ENCODE results near the gene CLPSL2.
"Not testable (repeated sequence)": the region's sequence is repeated elsewhere in the genome, so short reads cannot be mapped to it uniquely, and the experiment has no call there.

CLPSL2 gene

DNA sequence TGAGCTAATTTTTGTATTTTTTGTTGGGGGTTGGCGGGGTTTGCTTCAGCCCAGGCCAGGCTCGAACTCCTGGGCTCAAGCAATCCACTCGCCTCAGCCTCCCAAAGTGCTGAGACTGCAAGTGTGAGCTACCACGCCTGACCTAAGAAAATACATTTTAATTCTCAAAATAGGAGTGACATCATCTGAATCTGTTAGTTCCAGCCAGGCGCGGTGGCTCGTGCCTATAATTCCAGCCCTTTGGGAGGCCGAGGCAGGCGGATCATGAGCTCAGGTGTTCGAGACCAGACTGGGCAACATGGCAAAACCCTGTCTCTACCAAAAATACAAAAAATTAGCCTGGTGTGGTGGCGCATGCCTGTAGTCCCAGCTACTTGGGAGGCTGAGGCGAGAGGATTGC is 42.1 kb upstream of the CLPSL2 start:
- H3K4me3 ChIP-seq (ENCODE audit: low read depth, low read length); H3K36me3 ChIP-seq (ENCODE audit: control insufficient read depth, insufficient read depth, low read length); H3K27ac ChIP-seq (ENCODE audit: low read depth, low read length); H3K9ac ChIP-seq (ENCODE audit: low read length); H3K27me3 ChIP-seq (ENCODE audit: control insufficient read depth, insufficient read depth, low read length); H3K9me3 ChIP-seq (ENCODE audit: control insufficient read depth, insufficient read depth, low read depth, low read length): not testable (repeated sequence)
- peaks cover 31% of the 10 kb centered on the region for H3K4me1 ChIP-seq (ENCODE audit: control insufficient read depth, insufficient read depth, low read length)

DNA sequence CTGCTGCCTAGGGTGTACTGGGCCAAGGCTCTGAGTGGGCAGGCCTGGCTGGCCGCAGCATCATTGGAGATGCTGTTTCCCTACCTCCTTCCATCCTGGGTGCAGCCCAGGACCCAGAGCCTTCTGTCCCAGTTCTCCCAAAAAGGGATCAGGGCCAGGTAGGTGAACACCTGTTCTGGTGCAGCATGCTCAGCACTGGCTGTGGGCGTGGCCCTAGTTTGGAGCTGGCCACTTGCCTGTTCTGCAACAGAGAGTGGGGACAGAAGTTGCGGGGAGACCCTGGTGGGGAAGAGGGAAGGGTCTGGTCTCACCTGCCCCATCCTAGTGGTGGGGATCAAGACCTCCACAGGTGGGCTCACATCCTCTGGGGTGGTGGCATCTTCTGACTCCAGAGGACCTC is 40.9 kb upstream of the CLPSL2 start:
- Histone ChIP-seq H3K36me3 (ENCODE audit: control insufficient read depth, insufficient read depth, low read length) (no peaks in the 10 kb centered on the region), H3K4me3 (ENCODE audit: low read depth, low read length) (no peak overlapping the region), H3K27me3 (ENCODE audit: control insufficient read depth, insufficient read depth, low read length) (no peaks in the 10 kb centered on the region), H3K27ac (ENCODE audit: low read depth, low read length) (no peak overlapping the region), H3K4me1 (ENCODE audit: control insufficient read depth, insufficient read depth, low read length) (peaks cover 42% of the 10 kb centered on the region), H3K9me3 (ENCODE audit: control insufficient read depth, insufficient read depth, low read depth, low read length) (no peaks in the 10 kb centered on the region), H3K9ac (ENCODE audit: low read length) (no peak overlapping the region)

DNA sequence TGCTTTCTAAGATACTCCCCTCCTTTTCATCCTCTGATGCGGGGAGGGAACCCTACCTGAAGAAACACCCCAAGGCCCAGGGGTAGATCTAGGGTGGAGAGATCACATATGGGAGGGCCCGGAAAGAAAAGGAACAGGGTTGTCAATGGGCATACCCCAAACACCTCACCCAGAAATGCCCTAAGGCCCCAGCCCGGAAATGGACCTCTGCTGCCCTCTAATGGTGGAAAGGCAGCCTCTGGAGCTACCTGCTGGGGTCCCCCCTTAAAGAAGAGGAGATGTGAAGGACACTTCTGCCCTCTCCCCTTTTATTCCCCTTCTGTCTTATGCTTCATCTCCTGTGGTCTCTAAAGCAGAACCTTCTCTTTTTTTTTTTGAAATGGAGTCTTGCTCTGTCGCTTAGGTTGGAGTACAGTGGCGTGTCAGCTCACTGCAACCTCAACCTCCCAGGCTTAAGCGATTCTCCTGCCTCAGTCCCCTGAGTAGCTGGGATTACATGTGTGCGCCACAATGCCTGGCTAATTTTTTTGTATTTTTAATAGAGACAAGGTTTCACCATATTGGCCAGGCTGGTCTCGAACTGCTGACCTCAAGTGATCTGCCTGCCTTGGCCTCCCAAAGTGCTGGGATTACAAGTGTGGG is 40.0 kb upstream of the CLPSL2 start:
- Histone ChIP-seq H3K27ac (ENCODE audit: low read depth, low read length) (no peak overlapping the region), H3K9me3 (ENCODE audit: control insufficient read depth, insufficient read depth, low read depth, low read length) (no peaks in the 10 kb centered on the region), H3K4me1 (ENCODE audit: control insufficient read depth, insufficient read depth, low read length) (peaks cover 44% of the 10 kb centered on the region), H3K4me3 (ENCODE audit: low read depth, low read length) (no peak overlapping the region), H3K27me3 (ENCODE audit: control insufficient read depth, insufficient read depth, low read length) (no peaks in the 10 kb centered on the region), H3K9ac (ENCODE audit: low read length) (no peak overlapping the region), H3K36me3 (ENCODE audit: control insufficient read depth, insufficient read depth, low read length) (no peaks in the 10 kb centered on the region)

DNA sequence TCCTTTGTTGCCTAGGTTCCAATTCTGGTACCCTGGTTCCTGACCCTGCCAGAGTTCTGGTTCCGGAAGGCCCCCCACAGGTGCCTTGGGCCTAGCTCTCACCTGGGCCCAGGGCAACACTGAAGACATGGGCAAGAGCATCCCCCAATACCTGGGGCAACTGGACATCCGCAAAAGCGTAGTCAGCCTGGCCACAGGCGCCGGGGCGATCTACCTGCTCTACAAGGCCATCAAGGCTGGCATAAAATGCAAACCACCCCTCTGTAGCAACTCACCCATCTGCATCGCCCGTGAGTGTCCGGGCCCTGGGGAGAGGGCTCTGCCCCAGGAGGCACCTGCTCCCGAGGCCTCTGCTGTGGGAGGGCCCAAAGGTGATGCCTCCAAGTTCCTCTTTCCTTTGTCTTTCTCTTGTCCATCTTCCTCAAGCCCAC is 39.4 kb upstream of the CLPSL2 start, which contains the start of gene ARMC12:
Gene ARMC12, plus strand, starts transcription at position 51 of the 431 bp plus-strand sequence. Its CDS starts 77 bp downstream, at position 128.
- H3K4me1 ChIP-seq (ENCODE audit: control insufficient read depth, insufficient read depth, low read length), result peaks cover 44% of the 10 kb centered on the region
- H3K36me3 ChIP-seq (ENCODE audit: control insufficient read depth, insufficient read depth, low read length), result no peaks in the 10 kb centered on the region
- no peak within 1 kb of the TSS for H3K27ac ChIP-seq (ENCODE audit: low read depth, low read length)
- no peaks in the 10 kb centered on the region for H3K9me3 ChIP-seq (ENCODE audit: control insufficient read depth, insufficient read depth, low read depth, low read length)
- no peak within 1 kb of the TSS for H3K9ac ChIP-seq (ENCODE audit: low read length)
- H3K4me3 ChIP-seq (ENCODE audit: low read depth, low read length), result no peak within 1 kb of the TSS
- H3K27me3 ChIP-seq (ENCODE audit: control insufficient read depth, insufficient read depth, low read length), result no peaks in the 10 kb centered on the region

DNA sequence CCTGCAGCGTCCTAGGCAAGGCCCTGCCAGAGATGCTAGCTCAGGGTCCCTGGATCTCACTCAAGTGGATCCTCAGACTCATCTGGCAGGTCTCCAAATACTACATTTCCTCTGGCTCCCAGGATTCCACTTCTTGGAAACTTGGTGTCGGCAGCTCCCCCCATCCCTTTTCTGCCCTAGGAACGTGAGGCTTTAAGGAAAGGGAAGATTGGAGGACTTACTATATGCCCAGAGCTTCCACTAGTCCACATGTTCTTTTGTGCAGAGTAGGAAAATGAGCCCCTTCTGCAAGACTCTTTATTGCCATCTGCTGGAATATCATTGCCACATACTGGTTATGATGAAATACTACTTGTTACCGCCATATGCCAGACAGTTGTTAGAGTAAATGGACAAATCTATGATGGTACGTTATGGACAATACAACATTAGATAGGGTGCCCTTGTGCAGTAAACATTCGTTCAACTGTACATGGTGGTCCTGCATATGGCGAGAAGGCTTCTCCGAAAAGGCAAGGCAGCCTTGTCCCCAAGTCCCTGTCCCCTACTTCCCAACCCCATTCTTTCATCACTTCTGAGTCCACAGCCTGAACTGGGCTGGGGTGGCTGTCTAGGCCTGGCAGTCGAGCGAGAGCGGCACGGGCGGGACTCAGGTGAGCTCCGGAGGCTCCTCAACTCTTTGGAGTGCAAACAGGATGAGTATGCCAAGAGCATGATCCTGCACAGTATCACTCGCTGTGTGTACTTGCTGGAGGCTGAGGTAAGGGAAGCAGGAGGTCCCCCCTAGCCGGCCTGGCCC is 38.8 kb upstream of the CLPSL2 start:
- Histone ChIP-seq H3K4me1 (ENCODE audit: control insufficient read depth, insufficient read depth, low read length) (peaks cover 41% of the 10 kb centered on the region), H3K27me3 (ENCODE audit: control insufficient read depth, insufficient read depth, low read length) (no peaks in the 10 kb centered on the region), H3K9me3 (ENCODE audit: control insufficient read depth, insufficient read depth, low read depth, low read length) (no peaks in the 10 kb centered on the region), H3K36me3 (ENCODE audit: control insufficient read depth, insufficient read depth, low read length) (no peaks in the 10 kb centered on the region), H3K27ac (ENCODE audit: low read depth, low read length) (no peak overlapping the region), H3K4me3 (ENCODE audit: low read depth, low read length) (no peak overlapping the region), H3K9ac (ENCODE audit: low read length) (no peak overlapping the region)

DNA sequence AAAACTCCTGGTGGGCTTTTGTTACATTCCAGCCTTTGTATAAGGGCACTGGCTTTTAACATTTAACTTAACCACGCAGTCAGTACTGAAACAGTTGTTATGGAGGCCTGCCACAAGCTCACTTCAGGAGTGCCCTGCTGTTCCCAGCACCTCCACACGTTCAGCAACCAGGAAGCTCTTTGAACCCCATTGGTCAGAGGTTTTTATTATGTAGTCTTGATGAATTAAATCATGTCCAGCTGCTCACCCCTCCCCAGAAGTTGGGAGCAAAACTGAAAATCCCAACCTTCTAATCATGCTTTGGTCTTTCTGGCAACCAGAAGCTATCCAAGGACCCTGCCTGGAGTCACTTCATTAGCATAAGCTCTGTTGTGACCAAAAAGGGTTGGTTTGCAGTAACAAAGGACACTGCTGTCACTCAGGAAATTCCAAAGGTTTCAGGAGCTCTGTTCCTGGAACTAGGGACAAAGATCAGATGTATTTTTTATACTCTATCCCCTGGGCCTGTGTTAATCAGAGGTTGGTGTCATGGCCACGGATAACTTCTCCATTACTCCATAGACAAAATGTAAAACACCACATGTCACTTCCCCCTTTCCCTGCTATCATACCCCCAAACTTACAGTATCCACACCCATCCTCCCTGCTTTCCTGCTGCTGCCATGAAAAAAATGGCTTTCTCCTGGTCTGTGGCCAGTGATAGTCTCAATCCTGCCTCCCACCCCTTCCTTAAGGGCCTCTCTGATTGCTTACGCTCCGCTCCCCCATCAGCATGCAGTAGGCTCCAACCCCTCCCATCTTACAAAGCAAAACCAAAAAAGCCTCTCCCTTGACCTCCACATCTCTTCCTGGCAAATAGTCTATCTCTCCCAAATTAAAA is 36.5 kb upstream of the CLPSL2 start:
- peak overlapping the region; percentile 90 for H3K27ac ChIP-seq (ENCODE audit: low read depth, low read length)
- peak overlapping the region; percentile 71 for H3K9ac ChIP-seq (ENCODE audit: low read length)

DNA sequence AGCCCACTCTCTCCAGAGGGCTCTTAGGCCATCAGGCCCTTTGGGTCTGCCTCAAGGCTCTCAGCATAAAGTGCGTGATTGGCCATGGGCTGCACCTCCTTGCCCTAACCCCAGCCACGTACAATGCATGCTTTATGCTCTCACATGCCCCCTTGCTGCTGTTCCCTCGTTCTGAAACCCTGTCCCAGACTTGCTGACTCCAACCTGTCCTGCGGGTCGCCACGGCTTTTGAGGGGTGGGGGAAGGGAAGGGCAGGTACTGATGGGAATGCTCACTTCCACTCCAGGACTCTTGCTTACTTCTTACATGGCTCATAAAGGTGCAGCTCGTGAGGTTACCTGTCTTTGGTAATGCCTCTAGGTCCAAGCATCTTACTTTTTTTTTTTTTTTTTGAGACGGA is 33.6 kb upstream of the CLPSL2 start:
- H3K36me3 ChIP-seq (ENCODE audit: control insufficient read depth, insufficient read depth, low read length), result no peaks in the 10 kb centered on the region
- H3K27ac ChIP-seq (ENCODE audit: low read depth, low read length), result no peak overlapping the region
- no peaks in the 10 kb centered on the region for H3K27me3 ChIP-seq (ENCODE audit: control insufficient read depth, insufficient read depth, low read length)
- H3K9me3 ChIP-seq (ENCODE audit: control insufficient read depth, insufficient read depth, low read depth, low read length), result peaks cover 3% of the 10 kb centered on the region
- no peak overlapping the region for H3K9ac ChIP-seq (ENCODE audit: low read length)
- H3K4me1 ChIP-seq (ENCODE audit: control insufficient read depth, insufficient read depth, low read length), result peaks cover 37% of the 10 kb centered on the region
- no peak overlapping the region for H3K4me3 ChIP-seq (ENCODE audit: low read depth, low read length)

More for the DNA sequence above, 36.5 kb upstream of the CLPSL2 start:
- Histone ChIP-seq H3K9me3 (ENCODE audit: control insufficient read depth, insufficient read depth, low read depth, low read length) (no peaks in the 10 kb centered on the region), H3K4me1 (ENCODE audit: control insufficient read depth, insufficient read depth, low read length) (peaks cover 42% of the 10 kb centered on the region), H3K4me3 (ENCODE audit: low read depth, low read length) (peak overlapping the region; percentile 29; the same call in 1 of the 2 replicates), H3K27me3 (ENCODE audit: control insufficient read depth, insufficient read depth, low read length) (no peaks in the 10 kb centered on the region), H3K36me3 (ENCODE audit: control insufficient read depth, insufficient read depth, low read length) (no peaks in the 10 kb centered on the region)

DNA sequence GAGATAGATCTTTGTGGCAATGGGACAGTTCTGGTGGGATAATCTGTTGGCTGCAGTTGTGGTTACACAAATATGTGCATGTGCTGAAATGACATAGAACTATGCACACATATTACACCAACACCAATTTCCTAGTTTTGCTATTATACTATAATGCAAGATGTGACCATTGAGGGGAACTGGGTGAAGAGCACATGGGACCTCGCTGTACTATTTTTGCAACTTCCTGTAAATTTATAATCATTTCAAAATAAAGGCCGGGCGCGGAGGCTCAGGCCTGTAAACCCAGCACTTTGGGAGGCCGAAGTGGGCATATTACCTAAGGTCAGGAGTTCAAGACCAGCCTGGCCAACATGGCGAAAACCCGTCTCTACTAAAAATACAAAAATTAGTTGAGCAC is 30.9 kb upstream of the CLPSL2 start:
- H3K9ac ChIP-seq (ENCODE audit: low read length), result no peak overlapping the region
- H3K36me3 ChIP-seq (ENCODE audit: control insufficient read depth, insufficient read depth, low read length), result no peaks in the 10 kb centered on the region
- H3K9me3 ChIP-seq (ENCODE audit: control insufficient read depth, insufficient read depth, low read depth, low read length), result peaks cover 6% of the 10 kb centered on the region
- H3K27me3 ChIP-seq (ENCODE audit: control insufficient read depth, insufficient read depth, low read length), result no peaks in the 10 kb centered on the region
- no peak overlapping the region for H3K4me3 ChIP-seq (ENCODE audit: low read depth, low read length)
- H3K27ac ChIP-seq (ENCODE audit: low read depth, low read length), result no peak overlapping the region
- H3K4me1 ChIP-seq (ENCODE audit: control insufficient read depth, insufficient read depth, low read length), result peaks cover 17% of the 10 kb centered on the region

DNA sequence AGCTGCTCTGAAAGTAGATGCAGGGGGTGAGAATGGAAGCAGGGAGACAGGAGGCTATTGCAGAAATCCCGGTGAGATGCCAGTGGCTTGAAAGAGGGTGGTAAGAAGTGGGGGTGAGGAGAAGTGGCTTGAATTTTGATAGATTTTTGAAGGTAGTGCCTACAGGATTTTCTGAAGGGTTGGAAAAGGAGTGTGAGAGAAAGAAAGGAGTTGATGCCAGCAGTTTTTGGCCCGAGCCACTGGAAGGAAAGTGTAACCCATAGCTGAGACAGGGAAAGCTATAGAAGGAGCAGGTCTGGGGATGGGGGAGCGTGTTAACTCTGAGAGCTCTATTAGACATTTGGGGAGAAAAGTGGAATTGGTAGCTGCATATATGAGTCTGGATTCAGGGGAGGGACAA is 29.9 kb upstream of the CLPSL2 start:
- no peak overlapping the region for H3K27ac ChIP-seq (ENCODE audit: low read depth, low read length)
- no peaks in the 10 kb centered on the region for H3K27me3 ChIP-seq (ENCODE audit: control insufficient read depth, insufficient read depth, low read length)
- peaks cover 9% of the 10 kb centered on the region for H3K4me1 ChIP-seq (ENCODE audit: control insufficient read depth, insufficient read depth, low read length)
- H3K9ac ChIP-seq (ENCODE audit: low read length), result no peak overlapping the region
- peaks cover 6% of the 10 kb centered on the region for H3K9me3 ChIP-seq (ENCODE audit: control insufficient read depth, insufficient read depth, low read depth, low read length)
- no peaks in the 10 kb centered on the region for H3K36me3 ChIP-seq (ENCODE audit: control insufficient read depth, insufficient read depth, low read length)
- no peak overlapping the region for H3K4me3 ChIP-seq (ENCODE audit: low read depth, low read length)

DNA sequence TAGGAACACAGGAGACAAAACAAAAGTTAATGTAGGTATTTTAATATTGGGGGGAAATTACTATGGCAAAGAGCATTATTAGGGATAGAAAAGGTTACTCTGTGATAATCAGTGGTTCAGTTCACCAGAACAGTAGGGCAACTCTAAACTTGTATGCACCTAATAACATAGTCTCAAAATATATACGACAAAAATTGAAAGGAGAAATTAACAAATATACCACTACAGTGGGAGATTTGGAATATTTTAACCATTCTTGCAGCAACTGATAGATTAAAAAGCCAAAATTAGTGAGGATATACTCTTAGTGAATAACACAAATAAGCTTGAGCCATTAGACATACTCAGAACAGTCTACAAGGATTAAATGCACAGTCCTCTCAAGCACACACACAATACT is 28.5 kb upstream of the CLPSL2 start:
- no peak overlapping the region for H3K4me3 ChIP-seq (ENCODE audit: low read depth, low read length)
- H3K36me3 ChIP-seq (ENCODE audit: control insufficient read depth, insufficient read depth, low read length), result no peaks in the 10 kb centered on the region
- H3K27me3 ChIP-seq (ENCODE audit: control insufficient read depth, insufficient read depth, low read length), result no peaks in the 10 kb centered on the region
- H3K27ac ChIP-seq (ENCODE audit: low read depth, low read length), result no peak overlapping the region
- H3K9ac ChIP-seq (ENCODE audit: low read length), result no peak overlapping the region
- H3K9me3 ChIP-seq (ENCODE audit: control insufficient read depth, insufficient read depth, low read depth, low read length), result peaks cover 6% of the 10 kb centered on the region
- peaks cover 4% of the 10 kb centered on the region for H3K4me1 ChIP-seq (ENCODE audit: control insufficient read depth, insufficient read depth, low read length)

Measured in HUES6 (cell line).